ENCODE data around the gene PERCC1. TPM values are rescaled to one million over a fixed set of nuclear protein-coding genes. Genes with fewer than 3 reads are reported as not detected.

The PERCC1 gene
- total and polyA plus RNA-seq, 9 of the 15 experiments (the other 6 are each of a cell fraction or from before 2014, with no cell fraction given) = not detected

DNA sequence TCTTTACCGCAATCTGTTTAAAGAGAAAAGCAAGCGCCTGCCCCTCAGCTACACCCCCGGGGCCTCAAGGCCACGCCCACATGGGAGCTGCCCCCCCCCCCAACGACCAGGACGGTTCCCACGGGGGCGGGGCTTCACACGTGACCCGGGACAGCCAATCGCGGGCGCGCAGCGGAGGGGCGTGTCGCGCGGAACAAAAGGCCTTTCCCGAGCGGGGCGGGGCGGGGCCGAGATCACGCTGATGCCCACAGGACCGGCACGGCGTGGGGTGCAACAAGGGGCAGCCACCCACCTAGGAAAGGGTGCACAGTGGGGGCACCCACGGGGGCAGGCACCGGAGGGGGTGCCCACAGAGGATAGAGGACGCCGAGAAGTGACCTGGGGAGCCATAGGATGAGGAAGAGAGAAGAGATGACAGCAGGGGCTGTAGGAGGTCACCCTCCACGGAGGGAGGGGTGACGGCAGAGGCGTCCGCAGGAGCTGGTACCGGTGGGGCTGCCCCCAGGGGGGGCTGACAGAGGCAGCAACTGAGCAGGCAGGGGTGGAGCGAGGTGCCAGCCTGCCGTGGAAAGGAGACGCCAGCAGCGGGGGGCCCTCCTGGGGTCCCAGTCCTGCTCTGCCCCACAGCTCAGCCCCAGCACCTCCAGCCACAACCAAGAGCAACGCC is 22.6 kb upstream of the PERCC1 start (continued):
- TF ChIP-seq, protein P1, sequence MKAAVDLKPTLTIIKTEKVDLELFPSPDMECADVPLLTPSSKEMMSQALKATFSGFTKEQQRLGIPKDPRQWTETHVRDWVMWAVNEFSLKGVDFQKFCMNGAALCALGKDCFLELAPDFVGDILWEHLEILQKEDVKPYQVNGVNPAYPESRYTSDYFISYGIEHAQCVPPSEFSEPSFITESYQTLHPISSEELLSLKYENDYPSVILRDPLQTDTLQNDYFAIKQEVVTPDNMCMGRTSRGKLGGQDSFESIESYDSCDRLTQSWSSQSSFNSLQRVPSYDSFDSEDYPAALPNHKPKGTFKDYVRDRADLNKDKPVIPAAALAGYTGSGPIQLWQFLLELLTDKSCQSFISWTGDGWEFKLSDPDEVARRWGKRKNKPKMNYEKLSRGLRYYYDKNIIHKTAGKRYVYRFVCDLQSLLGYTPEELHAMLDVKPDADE (conservative IDR thresholded peaks at IDR 0.05; ENCODE audit: control insufficient read depth, low read depth, low read length) = 0 out of 2 replicates have a peak, but pooled peaks have one; percentile 48
- TF ChIP-seq NEUROD1 (IDR thresholded peaks at IDR 0.05; ENCODE audit: borderline replicate concordance, low read depth, low read length, partially characterized antibody) (peak; percentile 63), RBFOX2 (IDR thresholded peaks at IDR 0.05; ENCODE audit: low read depth, low read length) (peak; percentile 54), PHF8 (IDR thresholded peaks at IDR 0.05; ENCODE audit: borderline replicate concordance, low read length) (peak; percentile 23; the same call in 1 of the 2 replicates), TOE1 (IDR thresholded peaks at IDR 0.05; ENCODE audit: borderline replicate concordance) (peak; percentile 91), TOE1 (CRISPR knock-in tag; IDR thresholded peaks at IDR 0.05; ENCODE audit: borderline replicate concordance, low read depth) (no peak), BHLHE40 (IDR thresholded peaks at IDR 0.05; ENCODE audit: low read length) (peak; percentile 75)
- TF ChIP-seq, protein P2, sequence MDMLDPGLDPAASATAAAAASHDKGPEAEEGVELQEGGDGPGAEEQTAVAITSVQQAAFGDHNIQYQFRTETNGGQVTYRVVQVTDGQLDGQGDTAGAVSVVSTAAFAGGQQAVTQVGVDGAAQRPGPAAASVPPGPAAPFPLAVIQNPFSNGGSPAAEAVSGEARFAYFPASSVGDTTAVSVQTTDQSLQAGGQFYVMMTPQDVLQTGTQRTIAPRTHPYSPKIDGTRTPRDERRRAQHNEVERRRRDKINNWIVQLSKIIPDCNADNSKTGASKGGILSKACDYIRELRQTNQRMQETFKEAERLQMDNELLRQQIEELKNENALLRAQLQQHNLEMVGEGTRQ (CRISPR knock-in tag; IDR thresholded peaks at IDR 0.05) = peak; percentile 99
- TF ChIP-seq, protein P3, sequence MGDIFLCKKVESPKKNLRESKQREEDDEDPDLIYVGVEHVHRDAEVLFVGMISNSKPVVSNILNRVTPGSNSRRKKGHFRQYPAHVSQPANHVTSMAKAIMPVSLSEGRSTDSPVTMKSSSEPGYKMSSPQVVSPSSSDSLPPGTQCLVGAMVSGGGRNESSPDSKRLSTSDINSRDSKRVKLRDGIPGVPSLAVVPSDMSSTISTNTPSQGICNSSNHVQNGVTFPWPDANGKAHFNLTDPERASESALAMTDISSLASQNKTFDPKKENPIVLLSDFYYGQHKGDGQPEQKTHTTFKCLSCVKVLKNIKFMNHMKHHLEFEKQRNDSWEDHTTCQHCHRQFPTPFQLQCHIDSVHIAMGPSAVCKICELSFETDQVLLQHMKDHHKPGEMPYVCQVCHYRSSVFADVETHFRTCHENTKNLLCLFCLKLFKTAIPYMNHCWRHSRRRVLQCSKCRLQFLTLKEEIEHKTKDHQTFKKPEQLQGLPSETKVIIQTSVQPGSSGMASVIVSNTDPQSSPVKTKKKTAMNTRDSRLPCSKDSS (IDR thresholded peaks at IDR 0.05; ENCODE audit: low read depth, partially characterized antibody) = no peak
- TF ChIP-seq, protein P4, sequence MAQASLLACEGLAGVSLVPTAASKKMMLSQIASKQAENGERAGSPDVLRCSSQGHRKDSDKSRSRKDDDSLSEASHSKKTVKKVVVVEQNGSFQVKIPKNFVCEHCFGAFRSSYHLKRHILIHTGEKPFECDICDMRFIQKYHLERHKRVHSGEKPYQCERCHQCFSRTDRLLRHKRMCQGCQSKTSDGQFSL (CRISPR knock-in tag; IDR thresholded peaks at IDR 0.05) = peak; percentile 97
- TF ChIP-seq, protein P4 (tag; IDR thresholded peaks at IDR 0.05) = peak in 1 of 2 experiments; percentile 92; a peak in 2 of 4 replicates
- TF ChIP-seq, protein P5, sequence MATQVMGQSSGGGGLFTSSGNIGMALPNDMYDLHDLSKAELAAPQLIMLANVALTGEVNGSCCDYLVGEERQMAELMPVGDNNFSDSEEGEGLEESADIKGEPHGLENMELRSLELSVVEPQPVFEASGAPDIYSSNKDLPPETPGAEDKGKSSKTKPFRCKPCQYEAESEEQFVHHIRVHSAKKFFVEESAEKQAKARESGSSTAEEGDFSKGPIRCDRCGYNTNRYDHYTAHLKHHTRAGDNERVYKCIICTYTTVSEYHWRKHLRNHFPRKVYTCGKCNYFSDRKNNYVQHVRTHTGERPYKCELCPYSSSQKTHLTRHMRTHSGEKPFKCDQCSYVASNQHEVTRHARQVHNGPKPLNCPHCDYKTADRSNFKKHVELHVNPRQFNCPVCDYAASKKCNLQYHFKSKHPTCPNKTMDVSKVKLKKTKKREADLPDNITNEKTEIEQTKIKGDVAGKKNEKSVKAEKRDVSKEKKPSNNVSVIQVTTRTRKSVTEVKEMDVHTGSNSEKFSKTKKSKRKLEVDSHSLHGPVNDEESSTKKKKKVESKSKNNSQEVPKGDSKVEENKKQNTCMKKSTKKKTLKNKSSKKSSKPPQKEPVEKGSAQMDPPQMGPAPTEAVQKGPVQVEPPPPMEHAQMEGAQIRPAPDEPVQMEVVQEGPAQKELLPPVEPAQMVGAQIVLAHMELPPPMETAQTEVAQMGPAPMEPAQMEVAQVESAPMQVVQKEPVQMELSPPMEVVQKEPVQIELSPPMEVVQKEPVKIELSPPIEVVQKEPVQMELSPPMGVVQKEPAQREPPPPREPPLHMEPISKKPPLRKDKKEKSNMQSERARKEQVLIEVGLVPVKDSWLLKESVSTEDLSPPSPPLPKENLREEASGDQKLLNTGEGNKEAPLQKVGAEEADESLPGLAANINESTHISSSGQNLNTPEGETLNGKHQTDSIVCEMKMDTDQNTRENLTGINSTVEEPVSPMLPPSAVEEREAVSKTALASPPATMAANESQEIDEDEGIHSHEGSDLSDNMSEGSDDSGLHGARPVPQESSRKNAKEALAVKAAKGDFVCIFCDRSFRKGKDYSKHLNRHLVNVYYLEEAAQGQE (IDR thresholded peaks at IDR 0.05; ENCODE audit: borderline replicate concordance) = peak; percentile 86
- TF ChIP-seq, protein P5 (CRISPR knock-in tag; IDR thresholded peaks at IDR 0.05; ENCODE audit: low read depth) = no peak

Measured in K562 (cell line).